Neural cell (in vitro differentiated cells): ENCODE results near the gene HINT2.

Source experiments
- EZH2 ChIP-seq: fragments of 200-600, 300-800 bp; shearing (Covaris generic), sonication (generic); IDR thresholded peaks from 2 replicates; pipeline ENCODE4 v1.6.1; 2014; ENCODE audit warnings: antibody characterized with exemption, low read length, borderline replicate concordance, mild to moderate bottlenecking; ENCODE audit not compliant: insufficient read depth, poor library complexity, severe bottlenecking
- POLR2AphosphoS5 ChIP-seq: IDR thresholded peaks from 2 replicates; pipeline ENCODE4 v1.6.1; 2012
- TF ChIP-seq, protein P1 (sequence below): fragments of 450-650 bp; IDR thresholded peaks from 2 replicates; pipeline ENCODE4 v1.5.1; 2014; ENCODE audit warnings: antibody characterized with exemption, mild to moderate bottlenecking, moderate library complexity; ENCODE audit not compliant: poor library complexity, severe bottlenecking
- TF ChIP-seq, protein P2 (sequence below): IDR thresholded peaks from 2 replicates; pipeline ENCODE4 v1.6.1; 2012; ENCODE audit warnings: borderline replicate concordance

DNA sequence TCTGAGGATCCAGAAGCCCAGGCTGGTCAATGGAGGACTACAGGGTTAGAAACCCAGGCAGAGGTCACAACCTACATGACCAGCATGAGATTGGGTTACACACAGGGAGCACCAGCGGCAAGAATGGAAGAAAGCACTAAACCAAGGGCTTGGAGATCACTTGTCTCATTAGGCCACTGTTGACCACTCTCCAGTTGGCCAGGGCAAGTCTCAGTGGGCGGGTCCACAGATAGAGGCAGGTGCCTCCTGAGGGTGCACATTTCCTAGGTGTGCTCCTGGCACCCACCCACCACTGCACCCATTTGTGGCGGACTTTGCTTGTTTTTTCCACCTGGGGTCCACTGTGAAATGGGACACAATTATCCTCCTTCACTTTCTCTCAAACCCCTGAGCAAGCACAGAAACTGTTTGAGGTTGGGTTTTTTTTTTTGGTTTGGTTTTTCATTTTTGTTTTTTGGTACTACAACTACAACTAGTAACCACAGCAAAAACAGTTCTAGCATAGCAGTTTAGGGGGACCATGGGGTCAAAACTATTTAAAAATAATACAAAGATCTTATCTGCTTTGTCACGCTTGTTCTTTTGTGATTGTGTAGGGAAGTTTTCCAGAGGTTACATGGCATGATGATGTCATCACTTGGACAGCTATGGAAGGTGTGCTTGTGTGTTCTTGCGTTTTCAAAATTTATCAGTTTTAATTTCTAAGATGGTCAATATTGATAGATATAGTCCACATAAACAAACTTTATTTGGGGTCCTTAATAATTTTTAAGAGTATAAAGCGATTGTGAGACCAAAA, 17.3 kb downstream of the HINT2 start:
- TF ChIP-seq, protein P1, sequence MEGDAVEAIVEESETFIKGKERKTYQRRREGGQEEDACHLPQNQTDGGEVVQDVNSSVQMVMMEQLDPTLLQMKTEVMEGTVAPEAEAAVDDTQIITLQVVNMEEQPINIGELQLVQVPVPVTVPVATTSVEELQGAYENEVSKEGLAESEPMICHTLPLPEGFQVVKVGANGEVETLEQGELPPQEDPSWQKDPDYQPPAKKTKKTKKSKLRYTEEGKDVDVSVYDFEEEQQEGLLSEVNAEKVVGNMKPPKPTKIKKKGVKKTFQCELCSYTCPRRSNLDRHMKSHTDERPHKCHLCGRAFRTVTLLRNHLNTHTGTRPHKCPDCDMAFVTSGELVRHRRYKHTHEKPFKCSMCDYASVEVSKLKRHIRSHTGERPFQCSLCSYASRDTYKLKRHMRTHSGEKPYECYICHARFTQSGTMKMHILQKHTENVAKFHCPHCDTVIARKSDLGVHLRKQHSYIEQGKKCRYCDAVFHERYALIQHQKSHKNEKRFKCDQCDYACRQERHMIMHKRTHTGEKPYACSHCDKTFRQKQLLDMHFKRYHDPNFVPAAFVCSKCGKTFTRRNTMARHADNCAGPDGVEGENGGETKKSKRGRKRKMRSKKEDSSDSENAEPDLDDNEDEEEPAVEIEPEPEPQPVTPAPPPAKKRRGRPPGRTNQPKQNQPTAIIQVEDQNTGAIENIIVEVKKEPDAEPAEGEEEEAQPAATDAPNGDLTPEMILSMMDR, result no peak
- no peak for TF ChIP-seq POLR2AphosphoS5
- TF ChIP-seq, protein P2, sequence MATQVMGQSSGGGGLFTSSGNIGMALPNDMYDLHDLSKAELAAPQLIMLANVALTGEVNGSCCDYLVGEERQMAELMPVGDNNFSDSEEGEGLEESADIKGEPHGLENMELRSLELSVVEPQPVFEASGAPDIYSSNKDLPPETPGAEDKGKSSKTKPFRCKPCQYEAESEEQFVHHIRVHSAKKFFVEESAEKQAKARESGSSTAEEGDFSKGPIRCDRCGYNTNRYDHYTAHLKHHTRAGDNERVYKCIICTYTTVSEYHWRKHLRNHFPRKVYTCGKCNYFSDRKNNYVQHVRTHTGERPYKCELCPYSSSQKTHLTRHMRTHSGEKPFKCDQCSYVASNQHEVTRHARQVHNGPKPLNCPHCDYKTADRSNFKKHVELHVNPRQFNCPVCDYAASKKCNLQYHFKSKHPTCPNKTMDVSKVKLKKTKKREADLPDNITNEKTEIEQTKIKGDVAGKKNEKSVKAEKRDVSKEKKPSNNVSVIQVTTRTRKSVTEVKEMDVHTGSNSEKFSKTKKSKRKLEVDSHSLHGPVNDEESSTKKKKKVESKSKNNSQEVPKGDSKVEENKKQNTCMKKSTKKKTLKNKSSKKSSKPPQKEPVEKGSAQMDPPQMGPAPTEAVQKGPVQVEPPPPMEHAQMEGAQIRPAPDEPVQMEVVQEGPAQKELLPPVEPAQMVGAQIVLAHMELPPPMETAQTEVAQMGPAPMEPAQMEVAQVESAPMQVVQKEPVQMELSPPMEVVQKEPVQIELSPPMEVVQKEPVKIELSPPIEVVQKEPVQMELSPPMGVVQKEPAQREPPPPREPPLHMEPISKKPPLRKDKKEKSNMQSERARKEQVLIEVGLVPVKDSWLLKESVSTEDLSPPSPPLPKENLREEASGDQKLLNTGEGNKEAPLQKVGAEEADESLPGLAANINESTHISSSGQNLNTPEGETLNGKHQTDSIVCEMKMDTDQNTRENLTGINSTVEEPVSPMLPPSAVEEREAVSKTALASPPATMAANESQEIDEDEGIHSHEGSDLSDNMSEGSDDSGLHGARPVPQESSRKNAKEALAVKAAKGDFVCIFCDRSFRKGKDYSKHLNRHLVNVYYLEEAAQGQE, result no peak
- TF ChIP-seq EZH2, result no peak
